Stimulated activated CD8-positive, alpha-beta memory T cell treated with anti-CD3 and anti-CD28 coated beads, Interleukin-12 subunit alpha, Interleukin-12 subunit beta, amount 100 ng/mL, for 1 hour (primary cell): ENCODE results near the gene CELSR2.
"Not testable (repeated sequence)": the region's sequence is repeated elsewhere in the genome, so short reads cannot be mapped to it uniquely, and the experiment has no call there.

ENCODE experiments used
- DNase-seq: peaks from one replicate; pipeline ENCODE4 v3.0.0-alpha.2; 2020; ENCODE audit warnings: low read depth

CELSR2 gene, protein sequence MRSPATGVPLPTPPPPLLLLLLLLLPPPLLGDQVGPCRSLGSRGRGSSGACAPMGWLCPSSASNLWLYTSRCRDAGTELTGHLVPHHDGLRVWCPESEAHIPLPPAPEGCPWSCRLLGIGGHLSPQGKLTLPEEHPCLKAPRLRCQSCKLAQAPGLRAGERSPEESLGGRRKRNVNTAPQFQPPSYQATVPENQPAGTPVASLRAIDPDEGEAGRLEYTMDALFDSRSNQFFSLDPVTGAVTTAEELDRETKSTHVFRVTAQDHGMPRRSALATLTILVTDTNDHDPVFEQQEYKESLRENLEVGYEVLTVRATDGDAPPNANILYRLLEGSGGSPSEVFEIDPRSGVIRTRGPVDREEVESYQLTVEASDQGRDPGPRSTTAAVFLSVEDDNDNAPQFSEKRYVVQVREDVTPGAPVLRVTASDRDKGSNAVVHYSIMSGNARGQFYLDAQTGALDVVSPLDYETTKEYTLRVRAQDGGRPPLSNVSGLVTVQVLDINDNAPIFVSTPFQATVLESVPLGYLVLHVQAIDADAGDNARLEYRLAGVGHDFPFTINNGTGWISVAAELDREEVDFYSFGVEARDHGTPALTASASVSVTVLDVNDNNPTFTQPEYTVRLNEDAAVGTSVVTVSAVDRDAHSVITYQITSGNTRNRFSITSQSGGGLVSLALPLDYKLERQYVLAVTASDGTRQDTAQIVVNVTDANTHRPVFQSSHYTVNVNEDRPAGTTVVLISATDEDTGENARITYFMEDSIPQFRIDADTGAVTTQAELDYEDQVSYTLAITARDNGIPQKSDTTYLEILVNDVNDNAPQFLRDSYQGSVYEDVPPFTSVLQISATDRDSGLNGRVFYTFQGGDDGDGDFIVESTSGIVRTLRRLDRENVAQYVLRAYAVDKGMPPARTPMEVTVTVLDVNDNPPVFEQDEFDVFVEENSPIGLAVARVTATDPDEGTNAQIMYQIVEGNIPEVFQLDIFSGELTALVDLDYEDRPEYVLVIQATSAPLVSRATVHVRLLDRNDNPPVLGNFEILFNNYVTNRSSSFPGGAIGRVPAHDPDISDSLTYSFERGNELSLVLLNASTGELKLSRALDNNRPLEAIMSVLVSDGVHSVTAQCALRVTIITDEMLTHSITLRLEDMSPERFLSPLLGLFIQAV (N-terminal part only)

DNA sequence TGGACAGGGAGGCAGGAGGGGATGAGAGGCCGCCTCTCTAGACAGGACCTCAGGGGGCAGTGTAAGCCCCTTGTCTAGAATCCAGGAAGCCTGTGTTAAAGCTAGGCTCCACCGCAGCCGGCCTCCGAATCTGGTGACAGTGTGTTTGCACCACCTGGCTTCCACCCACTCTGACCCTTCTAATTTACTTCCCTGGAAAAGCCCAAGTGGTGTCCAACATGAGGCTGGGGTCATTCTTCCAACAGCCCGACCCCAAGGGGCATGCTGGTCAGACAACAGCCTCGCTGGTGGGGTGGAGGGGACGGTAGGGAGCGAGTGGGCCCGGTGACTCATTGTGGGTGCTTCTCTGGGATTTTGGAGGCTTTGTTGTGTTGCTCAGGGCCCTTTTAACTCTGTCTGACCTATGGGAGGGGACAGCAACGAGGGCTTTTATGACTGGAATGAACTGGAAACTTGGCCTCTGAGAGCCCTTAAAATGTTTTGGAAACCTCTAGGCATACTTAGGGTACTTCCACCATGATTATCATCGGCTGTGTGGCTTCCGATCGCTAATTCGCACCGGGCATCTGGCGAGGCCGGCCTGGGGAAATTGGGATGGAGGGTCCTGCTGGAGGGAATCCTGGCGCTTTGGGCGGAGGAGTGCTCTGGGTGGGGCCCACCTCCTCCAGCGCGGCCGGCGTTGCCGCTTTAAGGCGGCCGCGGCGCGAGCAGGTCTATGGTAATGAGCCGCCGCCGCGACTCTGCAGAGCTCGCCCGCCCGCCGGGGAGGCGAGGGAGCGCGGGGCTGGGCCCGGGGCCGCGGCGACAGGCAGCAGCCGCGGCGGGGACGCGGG lies at the start of gene CELSR2:
Gene CELSR2 (plus strand): TSS at position 743 of the 833 bp plus-strand sequence. CDS start 541 bp downstream, outside the sequence.
- DNase-seq = peak; percentile 17

DNA sequence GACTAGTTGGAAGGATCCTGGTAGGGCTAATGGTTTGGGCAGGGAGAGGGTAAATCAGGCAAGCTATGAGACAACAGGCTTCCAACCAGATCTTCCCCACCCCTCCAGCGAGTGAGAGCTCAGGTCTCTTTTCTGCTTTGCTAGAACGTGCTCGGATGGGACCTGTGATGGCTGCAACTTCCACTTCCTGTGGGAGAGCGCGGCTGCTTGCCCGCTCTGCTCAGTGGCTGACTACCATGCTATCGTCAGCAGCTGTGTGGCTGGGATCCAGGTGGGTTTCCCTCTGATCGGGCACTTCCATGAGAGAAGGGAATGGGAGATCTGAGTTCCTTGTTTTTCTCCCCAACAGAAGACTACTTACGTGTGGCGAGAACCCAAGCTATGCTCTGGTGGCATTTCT lies 49.6 kb upstream of the CELSR2 start:
- DNase-seq = no peak

DNA sequence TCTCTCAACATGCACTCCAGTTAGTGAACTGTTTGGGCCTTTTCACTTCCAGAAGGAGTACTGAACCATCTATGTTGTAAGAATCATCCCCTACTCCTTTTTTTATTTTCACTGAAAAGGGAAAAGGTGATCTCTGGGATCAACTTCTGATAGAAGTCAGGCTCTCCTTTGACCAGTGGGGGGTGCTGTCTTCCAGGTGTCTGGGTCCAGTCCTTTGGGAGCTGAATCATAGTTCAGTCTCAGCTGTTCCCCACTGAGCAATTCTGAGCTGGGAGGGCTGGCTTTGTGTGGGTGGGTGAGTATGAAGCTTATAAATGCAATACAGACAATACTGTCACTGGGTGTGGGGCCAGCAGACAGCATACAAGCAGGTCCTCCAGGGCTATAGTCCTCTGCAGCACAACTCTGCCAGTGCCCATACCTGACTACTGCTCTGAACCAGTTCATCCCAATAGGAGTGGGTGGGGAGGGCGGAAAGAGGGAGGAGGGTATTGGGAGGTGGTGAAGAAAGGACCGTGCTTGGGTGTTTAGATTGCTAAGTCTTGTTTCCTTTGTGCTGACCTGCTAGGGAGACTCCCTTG lies 48.1 kb upstream of the CELSR2 start:
- DNase-seq = no peak

DNA sequence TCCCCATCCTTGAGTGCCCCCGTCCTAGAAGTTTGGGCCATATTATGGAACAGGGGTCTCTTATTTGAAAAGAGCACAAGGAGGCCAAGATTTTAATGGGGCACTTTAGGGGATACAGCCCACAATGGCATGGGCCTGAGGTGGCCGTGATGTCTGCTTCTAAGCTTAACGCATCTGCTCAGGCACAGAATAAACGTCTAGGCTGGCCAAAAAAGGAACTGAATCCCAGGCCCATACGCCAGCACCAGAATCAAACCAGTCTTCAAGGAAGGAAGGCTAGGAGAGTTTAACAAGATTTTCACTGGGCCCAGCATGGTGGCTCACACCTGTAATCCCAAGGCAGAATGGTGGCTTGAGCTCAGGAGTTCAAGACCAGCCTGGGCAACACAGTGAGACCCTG lies 44.9 kb upstream of the CELSR2 start:
- no peak for DNase-seq

DNA sequence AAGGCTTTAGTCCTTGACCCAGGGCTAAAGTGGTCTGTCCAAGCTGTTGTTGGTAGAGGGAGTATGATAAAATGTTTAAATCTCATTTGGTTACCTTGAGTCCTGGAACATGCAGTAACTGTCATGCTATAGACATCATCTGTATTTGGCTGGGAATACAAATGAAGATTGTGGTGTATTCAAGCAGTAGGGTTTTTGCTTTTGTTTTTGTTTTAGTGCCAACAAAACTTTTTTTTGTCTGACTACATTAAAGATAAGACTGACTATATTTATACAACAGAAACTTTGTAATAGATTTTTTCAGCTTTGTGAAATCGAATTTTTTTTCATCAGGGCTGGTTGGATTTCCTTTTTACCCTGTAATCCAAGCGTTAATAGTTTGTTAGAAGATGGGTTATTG lies 43.0 kb upstream of the CELSR2 start:
- DNase-seq = no peak

DNA sequence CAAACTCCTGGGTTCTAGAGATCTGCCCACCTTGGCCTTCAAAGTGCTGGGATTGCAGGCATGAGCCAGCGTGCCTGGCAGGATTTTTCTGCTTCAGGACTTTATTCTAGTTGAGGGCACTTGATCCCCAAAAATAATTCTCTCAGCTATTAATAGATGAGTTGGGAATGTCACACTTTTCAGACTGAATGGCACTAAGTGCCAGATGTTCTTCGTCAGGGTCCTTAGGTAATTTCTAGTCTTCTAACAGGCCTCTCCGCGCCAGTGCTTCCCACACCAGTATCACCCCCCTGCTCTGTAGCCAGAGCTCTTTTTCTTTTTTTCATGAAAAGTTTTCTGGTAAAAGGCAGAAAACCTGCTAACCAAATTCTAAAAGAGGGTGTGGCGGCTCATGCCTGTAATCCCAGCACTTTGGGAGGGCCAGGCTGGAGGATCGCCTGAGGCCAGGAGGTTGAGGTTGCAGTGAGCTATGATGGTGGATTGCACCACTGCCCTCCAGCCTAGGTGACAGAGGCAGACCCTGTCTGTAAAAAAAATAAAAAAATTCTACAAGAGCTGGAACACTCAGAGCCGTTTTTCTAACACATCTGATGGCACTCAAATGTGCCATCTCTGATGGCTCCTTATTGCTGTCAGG lies 41.8 kb upstream of the CELSR2 start:
- no peak for DNase-seq

DNA sequence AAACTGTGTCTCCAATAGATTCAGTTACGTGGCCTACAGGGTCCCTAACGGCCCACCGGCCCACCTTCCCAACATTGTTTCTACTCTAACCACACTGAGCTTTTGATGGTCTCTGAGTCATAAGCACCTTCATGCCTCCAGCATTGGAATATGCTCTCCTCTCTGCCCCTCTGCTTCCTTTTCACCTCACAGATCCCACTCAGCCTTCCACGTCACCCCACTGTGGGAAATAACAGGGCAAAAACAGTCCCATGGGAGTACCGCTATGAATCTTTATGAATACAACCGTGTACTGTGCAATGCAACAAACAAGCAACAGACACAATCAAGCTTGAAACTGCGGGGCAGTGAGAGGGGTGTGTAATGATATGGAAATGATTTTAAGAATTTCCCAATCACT lies 40.9 kb upstream of the CELSR2 start:
- no peak for DNase-seq

DNA sequence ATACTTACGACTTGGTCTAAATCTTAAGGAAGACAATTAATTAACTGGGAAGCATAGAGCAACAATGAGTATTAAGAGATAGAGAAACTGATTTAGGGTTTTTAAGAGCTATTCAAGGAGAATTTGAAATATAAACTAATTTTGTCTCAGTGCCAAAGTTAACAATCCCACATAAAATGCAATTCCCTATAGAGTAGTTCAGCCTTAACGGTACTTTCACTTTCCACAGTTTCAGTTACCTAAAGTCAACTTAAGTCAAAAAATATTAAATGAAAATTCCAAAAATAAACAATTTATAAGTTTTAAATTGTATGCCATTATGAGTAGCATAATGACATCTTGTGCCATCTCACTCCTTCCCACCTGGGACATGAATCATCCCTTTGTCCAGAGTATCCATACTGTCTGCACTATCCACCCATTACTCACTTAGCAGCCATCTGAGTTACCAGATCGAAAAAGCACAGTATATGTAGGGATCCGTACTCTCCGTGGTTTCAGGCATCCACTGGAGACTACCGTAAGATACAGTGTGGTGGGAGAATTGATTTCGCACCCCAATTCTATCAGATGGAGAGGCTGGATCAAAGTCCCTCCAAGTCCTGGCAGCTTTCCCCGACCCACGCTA lies 40.4 kb upstream of the CELSR2 start:
- no peak for DNase-seq

DNA sequence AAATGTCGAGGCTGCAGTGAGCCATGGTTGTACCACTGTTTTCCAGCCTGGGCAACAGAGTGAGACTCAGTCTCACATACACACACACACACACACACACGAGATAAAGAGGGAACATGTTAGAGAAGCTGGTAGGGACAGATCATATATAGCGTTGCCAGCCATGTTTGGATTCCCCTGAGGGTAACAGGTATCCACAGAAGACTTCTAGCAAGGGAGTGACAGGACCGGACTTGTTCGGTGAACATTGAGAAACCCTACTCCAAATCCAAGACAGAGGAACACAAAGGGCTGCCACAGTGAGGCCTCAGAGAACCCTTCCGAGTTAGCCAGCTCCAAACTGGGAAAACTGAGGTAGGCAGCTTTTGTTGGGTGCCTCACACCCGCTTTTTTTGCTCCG lies 39.3 kb upstream of the CELSR2 start:
- no peak for DNase-seq

DNA sequence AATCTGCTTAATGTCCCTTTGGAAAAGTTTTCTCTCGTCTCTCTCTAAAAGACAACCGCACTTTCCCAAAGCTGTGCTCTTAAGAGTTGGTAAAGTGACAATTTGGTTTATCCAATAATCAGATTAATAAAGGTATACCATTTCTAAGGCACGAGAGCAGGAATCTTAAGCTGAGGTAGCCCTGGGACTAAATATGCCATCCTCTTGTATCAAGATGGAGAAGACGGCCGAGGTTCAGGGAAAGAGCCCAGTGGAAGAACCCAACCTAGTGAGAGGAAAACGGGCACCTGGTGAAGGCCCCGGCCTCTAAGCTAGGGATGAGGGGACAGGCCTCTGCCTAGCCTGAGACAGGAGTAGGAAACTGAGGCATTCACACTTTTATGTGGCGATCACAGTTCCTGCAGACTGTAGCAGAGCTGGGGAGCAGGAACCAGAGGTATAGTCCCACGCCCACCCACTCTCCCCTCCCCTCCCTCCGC lies 36.0 kb upstream of the CELSR2 start:
- no peak for DNase-seq

DNA sequence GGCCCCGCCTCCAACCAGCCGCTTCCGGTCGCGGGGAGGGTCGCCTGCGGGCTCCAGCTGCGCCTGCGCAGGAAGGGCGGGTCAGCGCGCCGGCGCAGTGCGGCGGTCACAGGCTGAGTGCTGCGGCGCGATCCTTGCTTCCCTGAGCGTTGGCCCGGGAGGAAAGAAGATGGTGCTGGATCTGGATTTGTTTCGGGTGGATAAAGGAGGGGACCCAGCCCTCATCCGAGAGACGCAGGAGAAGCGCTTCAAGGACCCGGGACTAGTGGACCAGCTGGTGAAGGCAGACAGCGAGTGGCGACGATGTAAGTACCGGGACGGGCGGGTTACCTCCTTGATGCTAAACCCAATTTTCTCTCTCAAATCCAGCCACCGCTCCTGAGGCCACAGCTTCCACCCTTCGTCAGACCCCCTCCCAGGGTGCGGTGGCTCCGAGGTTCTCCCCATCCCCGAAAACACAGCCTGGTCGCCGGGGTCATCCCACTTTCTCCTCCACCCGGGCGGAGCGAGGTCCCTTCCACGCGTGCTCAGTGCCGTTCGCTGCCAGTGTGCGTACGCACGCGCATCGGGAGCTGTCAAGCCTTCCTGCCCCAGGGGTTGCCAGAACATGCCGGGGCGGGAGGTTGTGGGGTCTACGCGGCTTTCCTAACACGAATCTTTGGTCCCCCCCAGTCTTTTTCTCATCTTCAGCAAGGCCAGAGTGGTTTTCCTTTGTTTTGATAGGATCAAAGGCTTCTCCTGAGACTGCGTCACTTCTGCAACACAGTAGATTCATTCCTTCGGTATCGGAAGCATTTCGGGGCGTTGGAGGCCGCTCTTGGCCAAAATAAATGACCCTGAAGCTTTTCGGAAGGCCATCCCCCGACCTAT lies 35.3 kb upstream of the CELSR2 start, which contains the start of gene SARS1:
Gene SARS1 (plus strand): TSS at position 95 of the 870 bp plus-strand sequence. CDS start 75 bp downstream, at position 170.
- peak; percentile 81 for DNase-seq

DNA sequence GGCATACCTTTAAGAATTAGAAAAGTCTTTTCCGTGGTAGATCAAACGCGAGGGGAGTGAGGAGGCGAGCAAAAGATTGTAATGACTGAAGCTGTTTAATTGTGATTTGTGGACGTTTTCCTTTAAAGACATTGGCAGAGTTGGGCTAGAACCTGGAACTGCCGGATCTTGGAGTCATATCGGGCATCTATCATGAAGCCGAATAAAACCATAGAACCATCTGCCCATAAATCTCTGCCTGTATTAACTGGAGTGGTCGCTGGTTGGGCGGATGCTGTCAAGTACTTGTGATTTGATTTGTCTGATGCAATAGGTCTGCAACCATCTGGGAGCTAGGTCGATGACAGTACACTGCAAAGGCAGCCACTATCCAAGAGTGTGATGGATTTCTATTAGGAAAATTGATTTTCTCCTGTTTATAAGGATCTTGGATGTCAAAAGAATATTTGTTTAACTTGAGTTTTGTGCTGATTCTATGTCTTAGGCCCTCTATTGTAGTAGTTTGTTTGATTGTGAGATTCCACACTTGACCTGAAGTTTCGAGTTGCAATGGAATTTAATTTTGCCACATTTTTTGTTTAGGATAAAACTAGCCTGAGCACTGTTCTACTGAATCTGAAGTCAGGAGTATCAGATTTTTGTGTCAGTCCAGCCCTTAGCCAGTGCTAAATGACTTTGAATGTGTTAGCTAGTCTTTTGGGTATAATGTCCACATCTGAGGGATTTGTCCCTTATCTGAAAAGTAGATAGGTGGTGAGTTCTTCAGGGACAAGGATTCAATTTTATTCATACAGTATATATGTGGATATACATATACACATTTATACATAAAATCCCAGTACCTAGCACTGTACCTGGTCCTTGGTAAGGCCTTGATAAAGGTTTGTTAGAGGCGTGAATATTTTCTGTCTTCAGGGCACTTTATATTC lies 34.4 kb upstream of the CELSR2 start:
- no peak for DNase-seq

DNA sequence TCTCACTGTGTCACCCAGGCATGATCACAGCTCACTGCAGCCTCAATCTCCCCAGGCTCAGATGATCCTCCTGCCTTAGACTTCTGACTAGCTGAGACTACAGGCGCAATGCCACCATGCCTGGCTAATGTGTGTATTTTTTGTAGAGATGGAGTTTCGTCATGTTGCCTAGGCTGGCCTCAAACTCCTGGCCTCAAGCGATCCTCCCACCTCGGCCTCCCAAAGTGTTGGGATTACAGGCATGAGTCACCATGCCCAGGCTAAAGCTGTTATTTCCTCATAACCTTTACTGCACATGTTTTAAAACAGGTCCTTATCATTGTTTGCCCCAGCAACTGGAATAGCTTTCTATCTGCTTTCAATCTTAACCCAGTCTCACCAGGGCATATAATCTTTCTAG lies 32.7 kb upstream of the CELSR2 start:
- DNase-seq = no peak

DNA sequence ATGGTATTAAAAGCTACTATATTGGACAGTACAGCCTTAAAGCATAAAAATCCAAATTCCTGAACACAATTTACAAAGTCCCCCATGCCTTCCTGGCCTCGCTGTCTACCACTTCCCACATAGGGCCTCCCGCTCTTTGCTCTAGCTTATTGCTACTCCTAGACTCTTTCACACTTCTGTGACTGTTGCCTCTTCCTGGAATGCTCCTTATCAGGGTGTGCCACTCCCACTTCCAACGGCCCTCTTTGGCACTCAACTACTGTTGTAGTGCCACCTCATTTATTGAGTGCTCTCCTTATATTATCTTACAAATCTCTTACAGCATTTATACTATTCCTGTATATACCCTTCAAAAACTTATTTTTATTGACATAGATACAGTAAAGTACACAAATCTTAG lies 30.8 kb upstream of the CELSR2 start:
- no peak for DNase-seq

DNA sequence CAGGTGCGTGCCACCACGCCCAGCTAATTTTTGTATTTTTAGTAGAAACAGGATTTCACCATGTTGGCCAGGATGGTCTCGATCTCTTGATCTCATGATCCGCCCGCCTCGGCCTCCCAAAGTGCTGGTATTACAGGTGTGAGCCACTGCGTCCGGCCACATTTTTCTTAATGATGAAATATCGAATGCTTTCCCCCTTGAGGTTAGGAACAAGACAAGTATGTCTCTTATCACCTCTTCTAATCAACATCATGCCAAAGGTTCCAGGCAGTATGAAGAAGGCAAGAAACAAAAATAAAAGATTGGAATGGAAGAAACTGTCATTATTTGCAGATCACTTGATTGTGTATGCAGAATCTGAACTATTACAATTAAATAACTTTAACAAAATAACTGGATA lies 28.1 kb upstream of the CELSR2 start:
- not testable (repeated sequence) for DNase-seq

DNA sequence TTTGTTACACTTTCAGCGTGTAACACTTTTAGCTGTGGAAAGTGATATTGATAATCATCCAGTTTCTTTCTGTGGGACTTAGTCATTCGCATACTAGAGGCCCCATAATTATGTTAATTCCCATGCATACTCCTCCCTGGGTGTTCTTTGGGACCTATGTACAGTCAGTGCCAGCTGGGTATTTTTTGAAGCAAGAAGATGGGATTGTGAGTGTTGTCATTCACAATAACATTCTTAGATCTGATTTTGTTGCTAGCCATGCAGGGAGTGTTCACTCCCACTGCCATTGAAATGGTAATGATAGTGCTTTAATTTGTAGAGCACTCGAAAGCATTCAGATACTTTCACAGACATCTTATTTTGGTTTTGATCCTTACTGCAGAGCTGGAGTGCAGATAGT lies 24.0 kb upstream of the CELSR2 start:
- DNase-seq = no peak

DNA sequence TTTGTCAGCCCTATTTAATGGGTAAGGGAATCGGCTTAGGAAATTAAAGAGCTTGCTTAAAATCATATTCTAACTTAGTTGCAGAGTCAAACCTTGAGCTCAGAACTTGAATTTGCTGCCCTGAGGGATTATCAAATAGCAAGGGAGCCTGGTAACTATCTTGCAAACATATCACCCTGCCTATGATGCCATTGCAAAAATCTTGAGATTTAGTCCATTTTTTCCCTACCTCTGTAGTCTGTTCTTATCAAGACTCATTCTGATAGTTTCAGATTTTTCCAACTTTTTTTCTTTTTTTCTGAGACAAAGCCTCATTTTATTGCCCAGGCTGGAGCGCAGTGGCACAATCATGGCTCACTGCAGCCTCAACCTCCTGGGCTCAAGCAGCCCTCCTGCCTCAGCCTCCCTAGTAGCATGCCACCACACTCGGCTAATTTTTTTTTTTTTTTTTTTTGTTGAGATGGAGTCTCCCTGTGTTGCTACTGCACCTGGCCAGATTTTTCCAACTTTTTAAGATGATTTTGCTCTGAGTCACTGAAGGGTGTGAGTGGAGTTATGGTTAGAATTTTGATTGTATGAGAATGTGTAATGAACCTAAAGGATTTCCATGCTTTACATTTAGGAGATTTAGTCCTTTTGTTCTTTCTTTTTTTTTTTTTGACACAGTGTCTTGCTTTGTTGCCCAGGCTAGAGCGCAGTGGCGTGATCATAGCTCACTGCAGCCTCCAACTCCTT lies 23.5 kb upstream of the CELSR2 start:
- no peak for DNase-seq
